ENCODE data around the gene UTP25.

Gene UTP25

GRCh38 chr1:209831615-209832014 lies 3.8 kb downstream of the UTP25 start:
- POLR2A ChIA-PET = no interaction called here
- DNase-seq (ENCODE audit: extremely low spot score) = no peak
- CTCF ChIA-PET = no interaction called here
- TF ChIP-seq FOXA1 (IDR thresholded peaks at IDR 0.05) = no peak
- no peak for TF ChIP-seq NFRKB (IDR thresholded peaks at IDR 0.05)
- TF ChIP-seq HDGF (IDR thresholded peaks at IDR 0.05; ENCODE audit: borderline replicate concordance) = no peak
- TF ChIP-seq FOXK2 (IDR thresholded peaks at IDR 0.05) = no peak
- TF ChIP-seq LEF1 (IDR thresholded peaks at IDR 0.05; ENCODE audit: borderline replicate concordance) = no peak
- TF ChIP-seq ZNF384 (IDR thresholded peaks at IDR 0.05) = no peak
- no peak for TF ChIP-seq SP1 (IDR thresholded peaks at IDR 0.05)
- TF ChIP-seq FOXM1 (IDR thresholded peaks at IDR 0.05; ENCODE audit: borderline replicate concordance) = no peak
- no peak for TF ChIP-seq ELF4 (IDR thresholded peaks at IDR 0.05)

GRCh38 chr1:209835782-209836298 lies 8.1 kb downstream of the UTP25 start:
- DNase-seq (ENCODE audit: extremely low spot score) = no peak
- TF ChIP-seq ARNT (IDR thresholded peaks at IDR 0.05) = no peak
- no peak for TF ChIP-seq BHLHE40 (IDR thresholded peaks at IDR 0.05; ENCODE audit: borderline replicate concordance)
- TF ChIP-seq HDGF (IDR thresholded peaks at IDR 0.05; ENCODE audit: borderline replicate concordance) = no peak
- TF ChIP-seq L3MBTL2 (conservative IDR thresholded peaks at IDR 0.05) = no peak
- TF ChIP-seq FOXK2 (IDR thresholded peaks at IDR 0.05) = no peak
- ChIA-PET CTCF (interaction anchor here (0.7 kb wide), 1 partner anchor 165 kb away, joined by 3 read pairs; no protein-coding TSS in a partner anchor), POLR2A (interaction anchor here (1.3 kb wide), 1 partner anchor 8 kb away, joined by 6 read pairs; the partner anchor contains the start of gene UTP25)

- ChIA-PET CTCF (no interaction called here), POLR2A (no interaction called here)
- DNase-seq (ENCODE audit: extremely low spot score) = no peak
- TF ChIP-seq ZNF384 (IDR thresholded peaks at IDR 0.05) (no peak), FOXK2 (IDR thresholded peaks at IDR 0.05) (no peak), SUZ12 (IDR thresholded peaks at IDR 0.05) (no peak), HDGF (IDR thresholded peaks at IDR 0.05; ENCODE audit: borderline replicate concordance) (no peak), PKNOX1 (IDR thresholded peaks at IDR 0.05) (no peak), TARDBP (IDR thresholded peaks at IDR 0.05) (no peak), CTBP1 (IDR thresholded peaks at IDR 0.05; ENCODE audit: borderline replicate concordance) (no peak)
Observed at GRCh38 chr1:209837671-209838070, 9.9 kb downstream of the UTP25 start.

GRCh38 chr1:209838537-209838936 lies 10.8 kb downstream of the UTP25 start:
- DNase-seq (ENCODE audit: extremely low spot score) = no peak
- ChIA-PET POLR2A (no interaction called here), CTCF (interaction anchor here (1.1 to 1.4 kb wide), 2 partner anchors 12 to 15 kb away, joined by 3 to 4 read pairs; no protein-coding TSS in a partner anchor)
- no peak for TF ChIP-seq ARNT (IDR thresholded peaks at IDR 0.05)
- TF ChIP-seq SUZ12 (IDR thresholded peaks at IDR 0.05) = no peak
- TF ChIP-seq LEF1 (IDR thresholded peaks at IDR 0.05; ENCODE audit: borderline replicate concordance) = no peak
- no peak for TF ChIP-seq TARDBP (IDR thresholded peaks at IDR 0.05)
- no peak for TF ChIP-seq BHLHE40 (IDR thresholded peaks at IDR 0.05; ENCODE audit: borderline replicate concordance)
- no peak for TF ChIP-seq FOXA1 (IDR thresholded peaks at IDR 0.05)
- TF ChIP-seq HDGF (IDR thresholded peaks at IDR 0.05; ENCODE audit: borderline replicate concordance) = no peak

GRCh38 chr1:209839875-209840546 lies 12.2 kb downstream of the UTP25 start:
- ChIA-PET CTCF (interaction anchor here (1.1 kb wide), 1 partner anchor 10 kb away, joined by 3 read pairs; no protein-coding TSS in a partner anchor), POLR2A (interaction anchor here (1.4 kb wide), 1 partner anchor 38 kb away, joined by 5 read pairs; no protein-coding TSS in a partner anchor)
- DNase-seq (ENCODE audit: extremely low spot score) = no peak
- no peak for TF ChIP-seq BHLHE40 (IDR thresholded peaks at IDR 0.05; ENCODE audit: borderline replicate concordance)
- TF ChIP-seq L3MBTL2 (conservative IDR thresholded peaks at IDR 0.05) = no peak
- TF ChIP-seq TARDBP (IDR thresholded peaks at IDR 0.05) = no peak
- no peak for TF ChIP-seq HDGF (IDR thresholded peaks at IDR 0.05; ENCODE audit: borderline replicate concordance)
- no peak for TF ChIP-seq PKNOX1 (IDR thresholded peaks at IDR 0.05)
- TF ChIP-seq FOXM1 (IDR thresholded peaks at IDR 0.05; ENCODE audit: borderline replicate concordance) = no peak
- no peak for TF ChIP-seq ELF4 (IDR thresholded peaks at IDR 0.05)
- no peak for TF ChIP-seq FOXK2 (IDR thresholded peaks at IDR 0.05)
- no peak for TF ChIP-seq SUZ12 (IDR thresholded peaks at IDR 0.05)
- no peak for TF ChIP-seq SP1 (IDR thresholded peaks at IDR 0.05)
- TF ChIP-seq ZNF384 (IDR thresholded peaks at IDR 0.05) = no peak
- no peak for TF ChIP-seq CTBP1 (IDR thresholded peaks at IDR 0.05; ENCODE audit: borderline replicate concordance)
- TF ChIP-seq FOXA1 (IDR thresholded peaks at IDR 0.05) = no peak
- no peak for TF ChIP-seq ARNT (IDR thresholded peaks at IDR 0.05)
- no peak for TF ChIP-seq NFRKB (IDR thresholded peaks at IDR 0.05)
- TF ChIP-seq LEF1 (IDR thresholded peaks at IDR 0.05; ENCODE audit: borderline replicate concordance) = no peak

- no peak for TF ChIP-seq PKNOX1 (IDR thresholded peaks at IDR 0.05)
- no peak for TF ChIP-seq ELF4 (IDR thresholded peaks at IDR 0.05)
- TF ChIP-seq ARNT (IDR thresholded peaks at IDR 0.05) = no peak
- TF ChIP-seq FOXA1 (IDR thresholded peaks at IDR 0.05) = no peak
- no peak for TF ChIP-seq HDGF (IDR thresholded peaks at IDR 0.05; ENCODE audit: borderline replicate concordance)
- no peak for TF ChIP-seq FOXK2 (IDR thresholded peaks at IDR 0.05)
- no peak for TF ChIP-seq SUZ12 (IDR thresholded peaks at IDR 0.05)
- TF ChIP-seq CTBP1 (IDR thresholded peaks at IDR 0.05; ENCODE audit: borderline replicate concordance) = no peak
- TF ChIP-seq NFRKB (IDR thresholded peaks at IDR 0.05) = no peak
- TF ChIP-seq SP1 (IDR thresholded peaks at IDR 0.05) = no peak
- TF ChIP-seq L3MBTL2 (conservative IDR thresholded peaks at IDR 0.05) = no peak
- no peak for TF ChIP-seq LEF1 (IDR thresholded peaks at IDR 0.05; ENCODE audit: borderline replicate concordance)
- no peak for TF ChIP-seq BHLHE40 (IDR thresholded peaks at IDR 0.05; ENCODE audit: borderline replicate concordance)
- DNase-seq (ENCODE audit: extremely low spot score) = no peak
- CTCF ChIA-PET = no interaction called here
- POLR2A ChIA-PET = interaction anchor here (0.5 kb wide), 1 partner anchor 396 kb away, joined by 3 read pairs; no protein-coding TSS in a partner anchor
Observed at GRCh38 chr1:209840611-209841010, 12.8 kb downstream of the UTP25 start.

All from HEK293T (cell line).